ENCODE measurements around the gene GJC3.
"Not testable (repeated sequence)": the region's sequence is repeated elsewhere in the genome, so short reads cannot be mapped to it uniquely, and the experiment has no call there.

Gene GJC3

DNA sequence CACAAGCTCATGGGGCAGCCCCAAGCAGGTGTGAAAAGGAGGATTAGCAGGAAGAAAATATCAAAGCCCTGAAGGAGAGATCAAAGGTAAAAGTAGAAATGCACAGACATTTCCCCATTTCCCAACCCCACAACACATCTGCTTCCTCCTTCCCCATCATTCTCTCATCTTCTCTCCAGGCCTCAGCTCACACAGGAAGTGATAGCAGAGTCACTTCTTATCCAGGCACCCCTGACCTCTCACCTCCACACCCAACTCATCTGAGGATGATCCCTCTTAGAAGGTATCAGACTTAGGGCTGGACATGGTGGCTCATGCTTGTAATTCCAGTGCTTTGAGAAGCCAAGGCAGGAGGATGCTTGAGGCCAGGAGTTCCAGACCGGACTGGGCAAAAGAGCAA, 18.2 kb upstream of the GJC3 start:
- H3K27ac Mint-ChIP-seq = no peak overlapping the region
- no peaks in the 10 kb centered on the region for H3K9me3 Mint-ChIP-seq
- H3K4me1 Mint-ChIP-seq = peaks cover 10% of the 10 kb centered on the region
- H3K4me3 Mint-ChIP-seq = peak overlapping the region; percentile 16
- no peaks in the 10 kb centered on the region for H3K27me3 Mint-ChIP-seq
- no peaks in the 10 kb centered on the region for H3K36me3 Mint-ChIP-seq

DNA sequence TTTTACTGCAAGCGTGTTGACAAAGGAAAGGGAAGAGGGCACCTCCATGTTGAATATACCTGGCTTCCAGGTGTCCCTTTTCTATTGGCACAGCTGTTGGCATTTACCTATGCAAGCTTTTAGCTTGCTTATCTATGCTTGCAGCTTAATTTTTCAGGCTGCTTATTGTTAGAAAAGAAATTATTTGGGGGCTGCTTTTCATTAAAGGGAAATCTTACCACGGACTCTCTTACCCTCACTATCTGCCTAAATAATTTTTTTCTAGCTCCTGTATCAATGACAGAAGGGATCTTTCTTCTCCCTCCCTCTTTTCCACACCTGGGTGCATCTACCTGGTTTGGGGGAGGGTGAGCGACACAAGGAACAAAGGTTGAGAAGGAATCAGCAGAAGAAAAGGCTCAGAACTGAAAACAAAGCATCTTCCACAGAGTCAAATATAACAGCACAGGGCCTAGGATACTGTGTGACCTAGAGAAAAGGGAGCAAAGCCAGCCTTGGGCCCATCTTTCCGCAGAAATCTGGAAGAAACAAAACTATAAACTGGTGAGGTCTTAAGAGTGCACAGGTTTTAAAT, 15.2 kb upstream of the GJC3 start:
- H3K4me1 Mint-ChIP-seq = peaks cover 10% of the 10 kb centered on the region
- no peaks in the 10 kb centered on the region for H3K9me3 Mint-ChIP-seq
- H3K27ac Mint-ChIP-seq = no peak overlapping the region
- H3K36me3 Mint-ChIP-seq = no peaks in the 10 kb centered on the region
- H3K27me3 Mint-ChIP-seq = peaks cover 3% of the 10 kb centered on the region
- no peak overlapping the region for H3K4me3 Mint-ChIP-seq

DNA sequence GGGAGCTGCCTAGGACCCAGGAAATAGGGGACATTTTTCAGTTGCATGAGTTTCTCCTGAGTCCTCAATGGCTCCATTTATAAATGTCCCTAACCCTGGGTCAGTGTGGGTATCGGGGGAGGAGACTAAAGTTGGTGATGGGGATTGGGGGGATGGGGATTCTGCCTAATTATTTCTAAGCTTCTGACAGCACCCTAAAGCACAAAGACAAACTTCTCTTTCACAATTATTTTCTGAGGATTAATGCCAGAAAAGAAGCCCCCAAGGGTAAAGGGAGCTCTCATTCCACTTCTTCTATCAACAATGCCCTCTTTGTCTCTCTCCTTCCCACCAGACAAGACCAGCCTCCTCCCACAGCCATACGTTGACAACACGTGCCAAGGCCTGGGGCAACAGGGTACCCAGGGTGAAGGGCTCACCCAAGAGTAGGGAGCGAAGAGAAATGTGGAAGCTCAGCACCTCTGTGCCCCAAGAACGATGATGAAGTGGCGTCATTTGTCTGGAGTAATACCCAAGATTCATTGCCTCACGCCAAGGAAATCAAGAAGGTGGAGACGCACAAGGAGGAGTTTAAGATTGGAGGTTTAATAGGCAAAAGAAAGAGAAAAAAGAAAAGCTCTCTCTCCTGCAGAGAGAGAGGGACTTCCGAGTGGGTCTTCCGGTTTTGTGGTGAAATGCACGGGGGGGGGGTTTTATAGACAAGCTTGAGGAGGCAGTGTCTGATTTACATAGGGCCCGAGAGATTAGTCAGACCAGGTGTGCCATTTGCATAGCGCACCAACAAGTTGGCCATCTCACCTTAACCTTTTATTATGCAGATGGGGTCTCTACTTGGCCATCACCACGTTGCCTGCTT, 14.4 kb upstream of the GJC3 start:
- Mint-ChIP-seq H3K4me3 (peak overlapping the region; percentile 38), H3K27ac (no peak overlapping the region), H3K27me3 (peaks cover 5% of the 10 kb centered on the region), H3K4me1 (peaks cover 10% of the 10 kb centered on the region), H3K36me3 (no peaks in the 10 kb centered on the region), H3K9me3 (peaks cover 6% of the 10 kb centered on the region)

GRCh38 chr7:99938296-99938695, 8.9 kb upstream of the GJC3 start:
- Mint-ChIP-seq H3K27me3 (peaks cover 5% of the 10 kb centered on the region), H3K36me3 (no peaks in the 10 kb centered on the region), H3K4me1 (peaks cover 12% of the 10 kb centered on the region), H3K4me3 (no peak overlapping the region), H3K9me3 (peaks cover 9% of the 10 kb centered on the region), H3K27ac (no peak overlapping the region)

GRCh38 chr7:99935009-99935408, 5.6 kb upstream of the GJC3 start:
- H3K27me3 Mint-ChIP-seq, H3K36me3 Mint-ChIP-seq, H3K27ac Mint-ChIP-seq, H3K4me3 Mint-ChIP-seq, H3K9me3 Mint-ChIP-seq: not testable (repeated sequence)
- peaks cover 18% of the 10 kb centered on the region for H3K4me1 Mint-ChIP-seq

GRCh38 chr7:99930376-99930775, 956 bp upstream of the GJC3 start:
- Mint-ChIP-seq H3K4me1 (peaks cover 37% of the 10 kb centered on the region), H3K36me3 (no peaks in the 10 kb centered on the region), H3K27ac (no peak overlapping the region), H3K27me3 (peaks cover 1% of the 10 kb centered on the region), H3K9me3 (no peaks in the 10 kb centered on the region), H3K4me3 (no peak overlapping the region)

GRCh38 chr7:99929730-99930053, 272 bp upstream of the GJC3 start:
- no peaks in the 10 kb centered on the region for H3K36me3 Mint-ChIP-seq
- H3K4me1 Mint-ChIP-seq = peaks cover 30% of the 10 kb centered on the region
- H3K27ac Mint-ChIP-seq = peak overlapping the region; percentile 77
- H3K4me3 Mint-ChIP-seq = peak overlapping the region; percentile 75
- no peaks in the 10 kb centered on the region for H3K9me3 Mint-ChIP-seq
- H3K27me3 Mint-ChIP-seq = peaks cover 1% of the 10 kb centered on the region

DNA sequence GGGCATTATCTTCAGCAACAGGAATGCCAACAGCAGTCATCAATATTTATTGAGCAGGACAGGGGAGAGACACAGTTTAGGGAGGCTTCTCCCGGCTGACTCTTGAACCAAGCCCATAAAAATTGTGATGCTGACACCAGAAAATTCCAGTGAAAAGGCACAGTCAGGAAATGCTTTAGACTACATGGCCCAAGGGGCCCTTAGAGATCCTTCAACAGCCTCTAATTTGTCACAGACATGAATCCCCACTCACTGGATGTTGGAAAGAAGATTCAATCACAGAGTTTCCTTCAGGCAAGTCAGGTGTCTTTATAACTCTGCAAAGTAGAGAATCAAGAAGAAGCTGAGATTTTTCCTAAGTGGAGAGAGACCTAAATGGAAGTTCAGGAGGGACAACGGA, 1.2 kb downstream of the GJC3 start:
- Mint-ChIP-seq H3K4me1 (peaks cover 28% of the 10 kb centered on the region), H3K27ac (no peak overlapping the region), H3K9me3 (no peaks in the 10 kb centered on the region), H3K4me3 (peak overlapping the region; percentile 75), H3K27me3 (peaks cover 1% of the 10 kb centered on the region), H3K36me3 (no peaks in the 10 kb centered on the region)

- H3K27ac Mint-ChIP-seq = no peak overlapping the region
- H3K9me3 Mint-ChIP-seq = no peaks in the 10 kb centered on the region
- H3K4me3 Mint-ChIP-seq = no peak overlapping the region
- no peaks in the 10 kb centered on the region for H3K36me3 Mint-ChIP-seq
- H3K4me1 Mint-ChIP-seq = peaks cover 28% of the 10 kb centered on the region
- peaks cover 1% of the 10 kb centered on the region for H3K27me3 Mint-ChIP-seq
Measured at GRCh38 chr7:99927536-99927935, 1.9 kb downstream of the GJC3 start.

GRCh38 chr7:99926321-99926720, 3.1 kb downstream of the GJC3 start:
- no peak overlapping the region for H3K27ac Mint-ChIP-seq

GRCh38 chr7:99923200-99923599, 6.2 kb downstream of the GJC3 start:
- H3K4me1 Mint-ChIP-seq = peaks cover 24% of the 10 kb centered on the region
- H3K36me3 Mint-ChIP-seq = peaks cover 10% of the 10 kb centered on the region
- peaks cover 1% of the 10 kb centered on the region for H3K27me3 Mint-ChIP-seq
- H3K9me3 Mint-ChIP-seq = no peaks in the 10 kb centered on the region
- no peak overlapping the region for H3K27ac Mint-ChIP-seq
- H3K4me3 Mint-ChIP-seq = no peak overlapping the region

More at GRCh38 chr7:99926321-99926720, 3.1 kb downstream of the GJC3 start:
- H3K9me3 Mint-ChIP-seq = no peaks in the 10 kb centered on the region
- no peak overlapping the region for H3K4me3 Mint-ChIP-seq
- peaks cover 1% of the 10 kb centered on the region for H3K27me3 Mint-ChIP-seq
- H3K4me1 Mint-ChIP-seq = peaks cover 32% of the 10 kb centered on the region
- H3K36me3 Mint-ChIP-seq = peaks cover 3% of the 10 kb centered on the region

DNA sequence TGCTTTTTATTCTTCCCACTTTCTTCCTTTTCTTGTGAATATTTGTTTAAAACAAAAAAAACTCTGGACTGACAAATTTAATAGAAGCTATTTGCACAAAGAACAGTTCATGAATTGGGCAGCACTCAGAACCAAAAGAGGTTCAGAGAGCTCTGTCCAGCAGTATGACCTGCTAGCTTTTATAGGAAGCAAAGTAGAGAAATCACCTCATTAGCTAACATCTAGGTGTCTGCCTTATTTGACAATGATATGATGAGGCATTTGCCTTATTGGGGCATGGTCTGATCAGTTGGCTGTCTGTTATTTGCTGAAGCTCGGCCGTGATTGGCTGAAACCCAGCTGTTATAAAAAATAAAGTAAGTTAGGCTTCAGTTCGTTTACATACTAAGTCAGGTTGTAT, 9.3 kb downstream of the GJC3 start:
- peak overlapping the region; percentile 99 for H3K4me3 Mint-ChIP-seq
- H3K36me3 Mint-ChIP-seq = peaks cover 15% of the 10 kb centered on the region
- peak overlapping the region; percentile 98 for H3K27ac Mint-ChIP-seq
- no peaks in the 10 kb centered on the region for H3K27me3 Mint-ChIP-seq
- no peaks in the 10 kb centered on the region for H3K9me3 Mint-ChIP-seq
- H3K4me1 Mint-ChIP-seq = peaks cover 47% of the 10 kb centered on the region

DNA sequence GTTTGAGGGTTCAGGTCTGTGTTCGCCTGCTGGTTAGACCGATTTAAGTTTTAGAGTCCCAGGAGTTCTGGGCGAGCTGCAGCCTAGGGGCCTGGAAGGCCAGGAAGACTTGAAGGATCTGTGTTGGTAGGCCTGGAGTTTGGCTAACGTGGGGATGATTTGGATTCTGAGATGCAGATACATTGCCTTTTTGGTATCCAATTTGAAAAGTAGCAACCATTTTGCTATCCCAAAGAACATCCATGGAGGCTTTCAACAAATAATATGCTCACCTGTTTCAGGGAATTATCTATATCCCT, 9.7 kb downstream of the GJC3 start:
- Mint-ChIP-seq H3K36me3 (peaks cover 15% of the 10 kb centered on the region), H3K27ac (peak overlapping the region; percentile 98), H3K9me3 (no peaks in the 10 kb centered on the region), H3K4me3 (peak overlapping the region; percentile 99), H3K27me3 (no peaks in the 10 kb centered on the region), H3K4me1 (peaks cover 50% of the 10 kb centered on the region)

- H3K27ac Mint-ChIP-seq = peak within 1 kb of the TSS; percentile 98
- no peaks in the 10 kb centered on the region for H3K9me3 Mint-ChIP-seq
- H3K27me3 Mint-ChIP-seq = no peaks in the 10 kb centered on the region
- peaks cover 15% of the 10 kb centered on the region for H3K36me3 Mint-ChIP-seq
- H3K4me3 Mint-ChIP-seq = peak within 1 kb of the TSS; percentile 99
- H3K4me1 Mint-ChIP-seq = peaks cover 55% of the 10 kb centered on the region
Measured at GRCh38 chr7:99918959-99919813, 10.2 kb downstream of the GJC3 start, which contains the start of gene TRIM4. TRIM4 (minus strand) TSS chr7:99919530; CDS start chr7:99919401, 129 bp downstream.

GRCh38 chr7:99910976-99911375, 18.4 kb downstream of the GJC3 start:
- H3K4me3 Mint-ChIP-seq = no peak overlapping the region
- H3K9me3 Mint-ChIP-seq = no peaks in the 10 kb centered on the region
- H3K27me3 Mint-ChIP-seq = no peaks in the 10 kb centered on the region
- no peak overlapping the region for H3K27ac Mint-ChIP-seq
- H3K4me1 Mint-ChIP-seq = peaks cover 61% of the 10 kb centered on the region
- H3K36me3 Mint-ChIP-seq = peaks cover 11% of the 10 kb centered on the region

- Mint-ChIP-seq H3K4me1 (no peaks in the 10 kb centered on the region), H3K4me3 (no peak overlapping the region), H3K9me3 (no peaks in the 10 kb centered on the region), H3K36me3 (peaks cover 21% of the 10 kb centered on the region), H3K27me3 (no peaks in the 10 kb centered on the region), H3K27ac (no peak overlapping the region)
Measured at GRCh38 chr7:99901581-99901980, 27.8 kb downstream of the GJC3 start.
